ENCODE results near the gene NAA80. TPM values are rescaled to one million over a fixed set of nuclear protein-coding genes. Genes with fewer than 3 reads are reported as not detected.
A peak's percentile ranks its signal among the peaks of the same experiment; 100 is the strongest.

The NAA80 gene
- total and polyA plus RNA-seq, 2 of the 8 experiments (the other 6 are each of a cell fraction or from before 2014, with no cell fraction given), result 11.3 to 16.7 TPM

DNA sequence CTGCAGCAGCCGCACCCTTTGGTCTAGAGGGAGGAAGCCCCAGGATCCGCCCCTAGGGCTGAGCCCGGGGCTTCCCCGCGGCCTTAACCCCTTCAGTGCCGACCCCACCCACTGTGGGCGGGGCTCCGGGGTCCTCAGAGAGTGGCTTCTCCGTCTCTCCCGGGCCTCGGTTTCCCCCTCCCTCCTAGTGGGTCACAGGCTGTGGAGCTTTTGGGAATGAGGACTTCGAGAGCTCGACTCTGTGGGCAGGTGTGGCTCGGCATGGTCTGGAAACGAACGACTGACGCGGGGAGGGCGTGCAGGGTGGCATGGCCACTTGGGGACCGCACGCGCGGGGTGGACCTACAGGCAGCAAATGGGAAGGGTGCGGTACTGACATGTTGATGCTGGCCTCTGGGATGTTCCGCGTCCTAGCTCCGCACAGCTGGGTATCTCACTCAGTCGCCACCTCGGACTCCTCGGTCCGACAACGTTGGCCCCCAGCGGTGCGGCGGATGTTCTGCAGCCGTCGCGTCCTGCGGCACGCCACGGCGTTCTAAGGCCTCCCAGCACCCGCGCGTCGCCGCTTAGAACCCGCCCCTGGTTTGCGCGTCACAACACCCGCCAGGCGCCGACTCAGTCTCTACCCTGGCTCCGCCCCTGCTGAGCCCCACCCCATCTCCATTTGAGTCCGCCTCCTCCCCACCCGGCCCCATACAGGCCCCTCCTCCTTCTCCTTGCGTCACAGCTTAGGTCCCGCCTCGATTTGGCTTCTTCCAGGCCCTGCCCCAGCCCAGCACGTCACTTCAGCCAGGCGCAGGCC, at the start of gene NAA80, which contains the start of gene HYAL3 (continued):
- peak; percentile 96 for TF ChIP-seq KDM4A (IDR thresholded peaks at IDR 0.05; ENCODE audit: low read depth, low read length, severe bottlenecking)
- peak; percentile 13; the same call in 1 of the 2 replicates for TF ChIP-seq CEBPB (IDR thresholded peaks at IDR 0.05; ENCODE audit: low read depth, low read length)
- TF ChIP-seq, protein P1, sequence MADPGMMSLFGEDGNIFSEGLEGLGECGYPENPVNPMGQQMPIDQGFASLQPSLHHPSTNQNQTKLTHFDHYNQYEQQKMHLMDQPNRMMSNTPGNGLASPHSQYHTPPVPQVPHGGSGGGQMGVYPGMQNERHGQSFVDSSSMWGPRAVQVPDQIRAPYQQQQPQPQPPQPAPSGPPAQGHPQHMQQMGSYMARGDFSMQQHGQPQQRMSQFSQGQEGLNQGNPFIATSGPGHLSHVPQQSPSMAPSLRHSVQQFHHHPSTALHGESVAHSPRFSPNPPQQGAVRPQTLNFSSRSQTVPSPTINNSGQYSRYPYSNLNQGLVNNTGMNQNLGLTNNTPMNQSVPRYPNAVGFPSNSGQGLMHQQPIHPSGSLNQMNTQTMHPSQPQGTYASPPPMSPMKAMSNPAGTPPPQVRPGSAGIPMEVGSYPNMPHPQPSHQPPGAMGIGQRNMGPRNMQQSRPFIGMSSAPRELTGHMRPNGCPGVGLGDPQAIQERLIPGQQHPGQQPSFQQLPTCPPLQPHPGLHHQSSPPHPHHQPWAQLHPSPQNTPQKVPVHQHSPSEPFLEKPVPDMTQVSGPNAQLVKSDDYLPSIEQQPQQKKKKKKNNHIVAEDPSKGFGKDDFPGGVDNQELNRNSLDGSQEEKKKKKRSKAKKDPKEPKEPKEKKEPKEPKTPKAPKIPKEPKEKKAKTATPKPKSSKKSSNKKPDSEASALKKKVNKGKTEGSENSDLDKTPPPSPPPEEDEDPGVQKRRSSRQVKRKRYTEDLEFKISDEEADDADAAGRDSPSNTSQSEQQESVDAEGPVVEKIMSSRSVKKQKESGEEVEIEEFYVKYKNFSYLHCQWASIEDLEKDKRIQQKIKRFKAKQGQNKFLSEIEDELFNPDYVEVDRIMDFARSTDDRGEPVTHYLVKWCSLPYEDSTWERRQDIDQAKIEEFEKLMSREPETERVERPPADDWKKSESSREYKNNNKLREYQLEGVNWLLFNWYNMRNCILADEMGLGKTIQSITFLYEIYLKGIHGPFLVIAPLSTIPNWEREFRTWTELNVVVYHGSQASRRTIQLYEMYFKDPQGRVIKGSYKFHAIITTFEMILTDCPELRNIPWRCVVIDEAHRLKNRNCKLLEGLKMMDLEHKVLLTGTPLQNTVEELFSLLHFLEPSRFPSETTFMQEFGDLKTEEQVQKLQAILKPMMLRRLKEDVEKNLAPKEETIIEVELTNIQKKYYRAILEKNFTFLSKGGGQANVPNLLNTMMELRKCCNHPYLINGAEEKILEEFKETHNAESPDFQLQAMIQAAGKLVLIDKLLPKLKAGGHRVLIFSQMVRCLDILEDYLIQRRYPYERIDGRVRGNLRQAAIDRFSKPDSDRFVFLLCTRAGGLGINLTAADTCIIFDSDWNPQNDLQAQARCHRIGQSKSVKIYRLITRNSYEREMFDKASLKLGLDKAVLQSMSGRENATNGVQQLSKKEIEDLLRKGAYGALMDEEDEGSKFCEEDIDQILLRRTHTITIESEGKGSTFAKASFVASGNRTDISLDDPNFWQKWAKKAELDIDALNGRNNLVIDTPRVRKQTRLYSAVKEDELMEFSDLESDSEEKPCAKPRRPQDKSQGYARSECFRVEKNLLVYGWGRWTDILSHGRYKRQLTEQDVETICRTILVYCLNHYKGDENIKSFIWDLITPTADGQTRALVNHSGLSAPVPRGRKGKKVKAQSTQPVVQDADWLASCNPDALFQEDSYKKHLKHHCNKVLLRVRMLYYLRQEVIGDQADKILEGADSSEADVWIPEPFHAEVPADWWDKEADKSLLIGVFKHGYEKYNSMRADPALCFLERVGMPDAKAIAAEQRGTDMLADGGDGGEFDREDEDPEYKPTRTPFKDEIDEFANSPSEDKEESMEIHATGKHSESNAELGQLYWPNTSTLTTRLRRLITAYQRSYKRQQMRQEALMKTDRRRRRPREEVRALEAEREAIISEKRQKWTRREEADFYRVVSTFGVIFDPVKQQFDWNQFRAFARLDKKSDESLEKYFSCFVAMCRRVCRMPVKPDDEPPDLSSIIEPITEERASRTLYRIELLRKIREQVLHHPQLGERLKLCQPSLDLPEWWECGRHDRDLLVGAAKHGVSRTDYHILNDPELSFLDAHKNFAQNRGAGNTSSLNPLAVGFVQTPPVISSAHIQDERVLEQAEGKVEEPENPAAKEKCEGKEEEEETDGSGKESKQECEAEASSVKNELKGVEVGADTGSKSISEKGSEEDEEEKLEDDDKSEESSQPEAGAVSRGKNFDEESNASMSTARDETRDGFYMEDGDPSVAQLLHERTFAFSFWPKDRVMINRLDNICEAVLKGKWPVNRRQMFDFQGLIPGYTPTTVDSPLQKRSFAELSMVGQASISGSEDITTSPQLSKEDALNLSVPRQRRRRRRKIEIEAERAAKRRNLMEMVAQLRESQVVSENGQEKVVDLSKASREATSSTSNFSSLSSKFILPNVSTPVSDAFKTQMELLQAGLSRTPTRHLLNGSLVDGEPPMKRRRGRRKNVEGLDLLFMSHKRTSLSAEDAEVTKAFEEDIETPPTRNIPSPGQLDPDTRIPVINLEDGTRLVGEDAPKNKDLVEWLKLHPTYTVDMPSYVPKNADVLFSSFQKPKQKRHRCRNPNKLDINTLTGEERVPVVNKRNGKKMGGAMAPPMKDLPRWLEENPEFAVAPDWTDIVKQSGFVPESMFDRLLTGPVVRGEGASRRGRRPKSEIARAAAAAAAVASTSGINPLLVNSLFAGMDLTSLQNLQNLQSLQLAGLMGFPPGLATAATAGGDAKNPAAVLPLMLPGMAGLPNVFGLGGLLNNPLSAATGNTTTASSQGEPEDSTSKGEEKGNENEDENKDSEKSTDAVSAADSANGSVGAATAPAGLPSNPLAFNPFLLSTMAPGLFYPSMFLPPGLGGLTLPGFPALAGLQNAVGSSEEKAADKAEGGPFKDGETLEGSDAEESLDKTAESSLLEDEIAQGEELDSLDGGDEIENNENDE (IDR thresholded peaks at IDR 0.05; ENCODE audit: insufficient replicate concordance, low read length), result no peak
- no peak for TF ChIP-seq EZH2 (IDR thresholded peaks at IDR 0.05; ENCODE audit: low read depth, low read length, severe bottlenecking)
- no peak for TF ChIP-seq SIX5 (IDR thresholded peaks at IDR 0.05; ENCODE audit: low read depth, low read length)
- TF ChIP-seq SUZ12 (IDR thresholded peaks at IDR 0.05; ENCODE audit: low read length), result no peak
- no peak for TF ChIP-seq RNF2 (IDR thresholded peaks at IDR 0.05; ENCODE audit: borderline replicate concordance, low read depth, low read length, missing control alignments, poor library complexity, severe bottlenecking)
- peak; percentile 98 for TF ChIP-seq ASH2L (IDR thresholded peaks at IDR 0.05; ENCODE audit: low read length)
- TF ChIP-seq NRF1 (IDR thresholded peaks at IDR 0.05; ENCODE audit: low read depth, low read length), result no peak
- TF ChIP-seq JUND (IDR thresholded peaks at IDR 0.05; ENCODE audit: low read length), result no peak

Measured in H1 (cell line).